DND-41 (cell line): ENCODE results near the gene VAV3.

Source experiments
- CTCF ChIP-seq: IDR thresholded peaks from 2 replicates; pipeline ENCODE4 v1.5.1; 2012; ENCODE audit warnings: borderline replicate concordance, low read length, moderate library complexity, mild to moderate bottlenecking; ENCODE audit not compliant: poor library complexity, severe bottlenecking; ENCODE audit errors: extremely low read depth
- EZH2 ChIP-seq: IDR thresholded peaks from 3 replicates; pipeline ENCODE4 v1.6.1; 2012; ENCODE audit warnings: borderline replicate concordance, low read depth, mild to moderate bottlenecking, moderate library complexity, low read length, inconsistent platforms; ENCODE audit not compliant: severe bottlenecking

GRCh38 chr1:107617921-107618320 lies 347.1 kb downstream of the VAV3 start:
- TF ChIP-seq CTCF (no peak), EZH2 (no peak)
